CD14-positive monocyte (primary cell): ENCODE data around the gene FAF1. TPM values are rescaled to one million over a fixed set of nuclear protein-coding genes. Genes with fewer than 3 reads are reported as not detected.

Experiments used
- DNase-seq, 3 donors: peaks; one replicate each; pipeline ENCODE4 v3.0.0-alpha.2; 2011 to 2022
- H2AFZ ChIP-seq: 2 replicates; pipeline ENCODE4 v1.6.0; 2012; ENCODE audit warnings: mild to moderate bottlenecking, low read depth, low read length, inconsistent platforms; ENCODE audit not compliant: insufficient read depth, poor library complexity, severe bottlenecking
- H3K27ac ChIP-seq, 2 donors: 1 replicate in 1 of 2; 2 replicates in 1 of 2; pipeline ENCODE4 v1.5.1; 2012 to 2013; ENCODE audit warnings: low read length in 2 of 2, control low read depth in 1 of 2, inconsistent platforms in 1 of 2, low read depth in 1 of 2, mild to moderate bottlenecking in 1 of 2
- H3K27me3 ChIP-seq, 2 donors: one replicate each; pipeline versions ENCODE4 v1.6.0 to v1.6.1; 2011 to 2013; ENCODE audit warnings: low read length in 2 of 2; ENCODE audit not compliant: control insufficient read depth in 2 of 2, insufficient read depth in 2 of 2
- H3K36me3 ChIP-seq, 2 donors: replicated peaks in 1 of 2; 1 replicate in 1 of 2; 2 replicates in 1 of 2; pipeline versions ENCODE4 v1.5.1 to v1.6.1; 2012 to 2013; ENCODE audit warnings: low read length in 2 of 2, control low read depth in 1 of 2, inconsistent platforms in 1 of 2, mild to moderate bottlenecking in 1 of 2; ENCODE audit not compliant: insufficient read depth in 2 of 2, control insufficient read depth in 1 of 2
- H3K4me1 ChIP-seq, 2 donors: 1 replicate in 1 of 2; 2 replicates in 1 of 2; pipeline versions ENCODE4 v1.5.1 to v1.6.1; 2012 to 2013; ENCODE audit warnings: low read length in 2 of 2, control low read depth in 1 of 2, inconsistent platforms in 1 of 2, mild to moderate bottlenecking in 1 of 2, moderate library complexity in 1 of 2; ENCODE audit not compliant: insufficient read depth in 2 of 2, control insufficient read depth in 1 of 2
- H3K4me2 ChIP-seq: replicated peaks from 2 replicates; pipeline ENCODE3; 2012; ENCODE audit warnings: low read length, moderate library complexity, mild to moderate bottlenecking; ENCODE audit not compliant: poor library complexity, severe bottlenecking; ENCODE audit errors: extremely low read depth
- H3K4me3 ChIP-seq, 3 experiments: fragments of 200-600 bp in 1 of 3; sonication (generic) in 1 of 3; replicated peaks in 1 of 3; 1 replicate in 2 of 3; 2 replicates in 1 of 3; pipeline ENCODE4 v1.5.1; 2011 to 2013; ENCODE audit warnings: low read length in 3 of 3, mild to moderate bottlenecking in 3 of 3, control low read depth in 2 of 3, low read depth in 2 of 3, inconsistent platforms in 1 of 3, moderate library complexity in 1 of 3
- H3K79me2 ChIP-seq: 2 replicates; pipeline ENCODE4 v1.6.0; 2012; ENCODE audit warnings: mild to moderate bottlenecking, control low read depth, inconsistent platforms, low read length, moderate library complexity; ENCODE audit not compliant: insufficient read depth
- H3K9ac ChIP-seq: 2 replicates; pipeline ENCODE4 v1.6.0; 2017; ENCODE audit warnings: low read length, mild to moderate bottlenecking; ENCODE audit not compliant: insufficient read depth, poor library complexity, severe bottlenecking
- H3K9me3 ChIP-seq, 2 donors: replicated peaks in 1 of 2; 1 replicate in 1 of 2; 2 replicates in 1 of 2; pipeline versions ENCODE4 v1.5.1 to v1.6.1; 2012 to 2013; ENCODE audit warnings: low read length in 2 of 2, control low read depth in 1 of 2; ENCODE audit not compliant: control insufficient read depth in 1 of 2, insufficient read depth in 1 of 2
- H4K20me1 ChIP-seq: 2 replicates; pipeline ENCODE4 v1.6.0; 2012; ENCODE audit warnings: mild to moderate bottlenecking, low read length, control low read depth, moderate library complexity; ENCODE audit not compliant: insufficient read depth
- H3K27ac Mint-ChIP-seq, 7 donors: one replicate each; pipeline ENCODE4 v1.8.0; 2020; ENCODE audit warnings: mild to moderate bottlenecking in 7 of 7, mixed read lengths in 7 of 7, moderate library complexity in 6 of 7, inconsistent platforms in 2 of 7
- H3K27me3 Mint-ChIP-seq, 3 donors: one replicate each; pipeline ENCODE4 v1.8.0; 2021 to 2022; ENCODE audit warnings: low read depth in 3 of 3, mild to moderate bottlenecking in 3 of 3, mixed read lengths in 3 of 3, moderate library complexity in 3 of 3, inconsistent platforms in 1 of 3
- H3K36me3 Mint-ChIP-seq, 2 donors: one replicate each; pipeline ENCODE4 v1.8.0; 2020; ENCODE audit warnings: mixed read lengths in 2 of 2, inconsistent platforms in 1 of 2, mild to moderate bottlenecking in 1 of 2
- H3K4me1 Mint-ChIP-seq: one replicate; pipeline ENCODE4 v1.8.0; 2020; ENCODE audit warnings: mild to moderate bottlenecking, mixed read lengths
- H3K4me3 Mint-ChIP-seq, 2 donors: one replicate each; pipeline ENCODE4 v1.8.0; 2020; ENCODE audit warnings: mild to moderate bottlenecking in 2 of 2, mixed read lengths in 2 of 2, moderate library complexity in 1 of 2
- H3K9me3 Mint-ChIP-seq, 7 donors: one replicate each; pipeline ENCODE4 v1.8.0; 2020 to 2022; ENCODE audit warnings: mixed read lengths in 7 of 7, mild to moderate bottlenecking in 6 of 7, moderate library complexity in 6 of 7, inconsistent platforms in 2 of 7
- CTCF ChIP-seq: fragments of 200-600 bp; IDR thresholded peaks from one replicate; pipeline ENCODE4 v1.8.0; 2022; ENCODE audit warnings: antibody characterized with exemption, mild to moderate bottlenecking
- WGBS: methylation state at CpG from one replicate; pipeline ENCODE4 v1.1.5; 2013; ENCODE audit warnings: missing lambda C conversion rate; ENCODE audit not compliant: insufficient coverage; 5-methylcytosine and 5-hydroxymethylcytosine counted together
- intact Hi-C, 2 donors: fragments of 100-400 bp; cut with micrococcal nuclease; formaldehyde crosslinking; loops; one replicate each; pipeline versions ENCODE4 v1.15.0 to v1.15.1; 2023
- polyA plus RNA-seq, 3 donors: library from polyadenylated mRNA; depleted of rRNA in 1 of 3; unstranded in 2 of 3; stranded (reverse) in 1 of 3; fragments of 300-500 nt in 2 of 3; fragments of >200 nt in 1 of 3; fragmentation: Illumina TruSeq in 2 of 3; gene quantifications; 1 replicate in 2 of 3; 2 replicates in 1 of 3; pipeline ENCODE4 v1.2.3, GENCODE V29; 2012 to 2021

Gene FAF1
- polyA plus RNA-seq, 3 donors, result 11.4 to 29.6 (median 16.9) TPM

- Mint-ChIP-seq H3K36me3 (peaks cover 4 to 13% of the 10 kb centered on the region in 2 donors), H3K4me3 (no peak overlapping the region), H3K4me1 (no peaks in the 10 kb centered on the region), H3K9me3 (no peaks in the 10 kb centered on the region), H3K27ac (no peak overlapping the region), H3K27me3 (no peaks in the 10 kb centered on the region)
- no peak for TF ChIP-seq CTCF
- no peaks in the 10 kb centered on the region for H3K4me1 ChIP-seq
- H2AFZ ChIP-seq, result no peak overlapping the region
- peaks cover 0 to 12% of the 10 kb centered on the region in 2 donors for H3K36me3 ChIP-seq
- no peak overlapping the region for H3K4me3 ChIP-seq
- H3K79me2 ChIP-seq, result no peaks in the 10 kb centered on the region
- H3K27me3 ChIP-seq, result no peaks in the 10 kb centered on the region
- DNase-seq, result no peak
- no peak overlapping the region for H3K9ac ChIP-seq
- H3K4me2 ChIP-seq, result no peak overlapping the region
- no peak overlapping the region for H3K27ac ChIP-seq
- no CpG with 5 or more reads among the region's 3 CpGs for WGBS
- no peaks in the 10 kb centered on the region for H3K9me3 ChIP-seq
- intact Hi-C loops, result no loop called here
- no peaks in the 10 kb centered on the region for H4K20me1 ChIP-seq
These were observed 278.1 kb downstream of the FAF1 start for GRCh38 chr1:50681931-50682330.

- no peak overlapping the region for H3K4me2 ChIP-seq
- DNase-seq, result no peak
- WGBS, result no CpG with 5 or more reads among the region's 4 CpGs
- H4K20me1 ChIP-seq, result no peaks in the 10 kb centered on the region
- H3K27ac ChIP-seq, result no peak overlapping the region
- Mint-ChIP-seq H3K27ac (no peak overlapping the region), H3K27me3 (peaks cover 0 to 2% (median 0%) of the 10 kb centered on the region in 3 donors), H3K9me3 (peaks cover 0 to 3% (median 0%) of the 10 kb centered on the region in 7 donors), H3K4me1 (no peaks in the 10 kb centered on the region), H3K36me3 (peaks cover under 1 to 9% of the 10 kb centered on the region in 2 donors), H3K4me3 (no peak overlapping the region)
- no peak for TF ChIP-seq CTCF
- H3K79me2 ChIP-seq, result no peaks in the 10 kb centered on the region
- H3K4me3 ChIP-seq, result no peak overlapping the region
- H3K36me3 ChIP-seq, result no peaks in the 10 kb centered on the region
- no peak overlapping the region for H3K9ac ChIP-seq
- no peaks in the 10 kb centered on the region for H3K27me3 ChIP-seq
- H3K4me1 ChIP-seq, result no peaks in the 10 kb centered on the region
- no peak overlapping the region for H2AFZ ChIP-seq
- intact Hi-C loops, result no loop called here
- H3K9me3 ChIP-seq, result no peaks in the 10 kb centered on the region
These were observed 292.2 kb downstream of the FAF1 start for GRCh38 chr1:50667710-50668356.
